GM21447 (cell line): Measurements from ENCODE around the gene ADD3.

Source experiments
- ATAC-seq: cut with Tn5 transposase; IDR thresholded peaks from one replicate; pipeline ENCODE4 v1.9.1; 2021; ENCODE audit not compliant: unreplicated experiment

Gene ADD3

GRCh38 chr10:110002801-110003523 is 4.8 kb upstream of the ADD3 start:
- no peak for ATAC-seq

- no peak for ATAC-seq
Measured at GRCh38 chr10:110003524-110003885, 4.3 kb upstream of the ADD3 start.

- no peak for ATAC-seq
Measured at GRCh38 chr10:110005719-110006118, 2.1 kb upstream of the ADD3 start.

- ATAC-seq = no peak
Measured at GRCh38 chr10:110006358-110007160, 1.2 kb upstream of the ADD3 start.

GRCh38 chr10:110007161-110007700 is 553 bp upstream of the ADD3 start:
- peak; percentile 33 for ATAC-seq

- ATAC-seq = peak; percentile 28
Measured at GRCh38 chr10:110008518-110009339, 945 bp downstream of the ADD3 start.

- no peak for ATAC-seq
Measured at GRCh38 chr10:110009736-110010475, 2.1 kb downstream of the ADD3 start.

- ATAC-seq = no peak
Measured at GRCh38 chr10:110010486-110011378, 2.9 kb downstream of the ADD3 start.

- no peak for ATAC-seq
Measured at GRCh38 chr10:110011681-110012080, 3.9 kb downstream of the ADD3 start.

GRCh38 chr10:110013630-110014293 is 6.0 kb downstream of the ADD3 start:
- ATAC-seq = no peak

- ATAC-seq = no peak
Measured at GRCh38 chr10:110016039-110016438, 8.3 kb downstream of the ADD3 start.

GRCh38 chr10:110017052-110017451 is 9.3 kb downstream of the ADD3 start:
- no peak for ATAC-seq

GRCh38 chr10:110017907-110018306 is 10.1 kb downstream of the ADD3 start:
- ATAC-seq = no peak

- no peak for ATAC-seq
Measured at GRCh38 chr10:110020265-110020664, 12.5 kb downstream of the ADD3 start.

GRCh38 chr10:110022716-110023504 is 15.1 kb downstream of the ADD3 start:
- ATAC-seq = no peak

- ATAC-seq = no peak
Measured at GRCh38 chr10:110023785-110024465, 16.1 kb downstream of the ADD3 start.

GRCh38 chr10:110029450-110029849 is 21.7 kb downstream of the ADD3 start:
- no peak for ATAC-seq
